SU-DHL-6 (cell line): ENCODE data around the gene TMEM138.
A peak's percentile ranks its signal among the peaks of the same experiment; 100 is the strongest.

Experiments used
- H2AFZ ChIP-seq: fragments of 200-600 bp; sonication (generic); 2 replicates; pipeline ENCODE4 v1.6.1; 2014; ENCODE audit warnings: low read depth, mild to moderate bottlenecking, moderate library complexity, mixed read lengths, antibody characterized with exemption, low read length; ENCODE audit not compliant: severe bottlenecking
- H3F3A ChIP-seq: fragments of 200-600 bp; shearing (Covaris generic); 2 replicates; pipeline ENCODE4 v1.6.0; 2016; ENCODE audit warnings: antibody characterized with exemption, mild to moderate bottlenecking; ENCODE audit not compliant: insufficient read depth
- H3K27ac ChIP-seq: fragments of 200-600 bp; sonication (generic); 2 replicates; pipeline ENCODE4 v1.5.1; 2016; ENCODE audit warnings: low read depth, mild to moderate bottlenecking, low read length, moderate library complexity, mixed read lengths
- H3K27me3 ChIP-seq: fragments of 200-600 bp; sonication (generic), shearing (Covaris generic); 2 replicates; pipeline ENCODE4 v1.6.0; 2014; ENCODE audit warnings: mild to moderate bottlenecking, low read length
- H3K36me3 ChIP-seq: fragments of 200-600 bp; sonication (generic); 2 replicates; pipeline ENCODE4 v1.6.1; 2014; ENCODE audit warnings: mild to moderate bottlenecking, low read length, mixed read lengths
- H3K4me2 ChIP-seq: fragments of 300-600, 200-600 bp; shearing (Covaris generic), sonication (generic); 2 replicates; pipeline ENCODE4 v1.6.0; 2014; ENCODE audit warnings: low read length, low read depth, mild to moderate bottlenecking; ENCODE audit not compliant: poor library complexity, severe bottlenecking
- H3K4me3 ChIP-seq: fragments of 200-600 bp; sonication (generic); 2 replicates; pipeline ENCODE4 v1.5.1; 2014; ENCODE audit warnings: antibody characterized with exemption, low read length, mild to moderate bottlenecking, mixed read lengths; ENCODE audit not compliant: insufficient read depth, poor library complexity, severe bottlenecking
- H3K79me2 ChIP-seq: fragments of 200-600 bp; sonication (generic); 2 replicates; pipeline ENCODE4 v1.6.1; 2014; ENCODE audit warnings: mild to moderate bottlenecking, low read length, moderate library complexity; ENCODE audit not compliant: insufficient read depth
- H3K9ac ChIP-seq: fragments of 200-600 bp; sonication (generic); 2 replicates; pipeline ENCODE4 v1.7.0; 2014; ENCODE audit warnings: mild to moderate bottlenecking, low read length
- H3K9me2 ChIP-seq: fragments of 200-600 bp; sonication (generic); replicated peaks from 2 replicates; pipeline ENCODE4 v1.6.1; 2014; ENCODE audit warnings: low read length; ENCODE audit not compliant: insufficient read depth
- H3K9me3 ChIP-seq: fragments of 200-600 bp; sonication (generic); 2 replicates; pipeline ENCODE4 v1.6.1; 2014; ENCODE audit warnings: low read length, mixed read lengths; ENCODE audit not compliant: insufficient read depth
- H4K20me1 ChIP-seq: fragments of 200-600 bp; sonication (generic); 2 replicates; pipeline ENCODE4 v1.6.1; 2014; ENCODE audit warnings: low read depth, mild to moderate bottlenecking, antibody characterized with exemption, low read length, moderate library complexity, mixed read lengths
- CTCF ChIP-seq: fragments of 200-600 bp; sonication (generic); IDR thresholded peaks from one replicate; pipeline ENCODE4 v1.5.1; 2017; ENCODE audit warnings: antibody characterized with exemption, mild to moderate bottlenecking, low read length, moderate library complexity; ENCODE audit not compliant: insufficient read depth, poor library complexity, severe bottlenecking
- EZH2phosphoT487 ChIP-seq: fragments of 200-600 bp; sonication (generic), shearing (Covaris generic); conservative IDR thresholded peaks from 2 replicates; pipeline ENCODE4 v1.6.1; 2018; ENCODE audit warnings: mild to moderate bottlenecking, antibody characterized with exemption, low read length, moderate library complexity, mixed read lengths

The TMEM138 gene

DNA sequence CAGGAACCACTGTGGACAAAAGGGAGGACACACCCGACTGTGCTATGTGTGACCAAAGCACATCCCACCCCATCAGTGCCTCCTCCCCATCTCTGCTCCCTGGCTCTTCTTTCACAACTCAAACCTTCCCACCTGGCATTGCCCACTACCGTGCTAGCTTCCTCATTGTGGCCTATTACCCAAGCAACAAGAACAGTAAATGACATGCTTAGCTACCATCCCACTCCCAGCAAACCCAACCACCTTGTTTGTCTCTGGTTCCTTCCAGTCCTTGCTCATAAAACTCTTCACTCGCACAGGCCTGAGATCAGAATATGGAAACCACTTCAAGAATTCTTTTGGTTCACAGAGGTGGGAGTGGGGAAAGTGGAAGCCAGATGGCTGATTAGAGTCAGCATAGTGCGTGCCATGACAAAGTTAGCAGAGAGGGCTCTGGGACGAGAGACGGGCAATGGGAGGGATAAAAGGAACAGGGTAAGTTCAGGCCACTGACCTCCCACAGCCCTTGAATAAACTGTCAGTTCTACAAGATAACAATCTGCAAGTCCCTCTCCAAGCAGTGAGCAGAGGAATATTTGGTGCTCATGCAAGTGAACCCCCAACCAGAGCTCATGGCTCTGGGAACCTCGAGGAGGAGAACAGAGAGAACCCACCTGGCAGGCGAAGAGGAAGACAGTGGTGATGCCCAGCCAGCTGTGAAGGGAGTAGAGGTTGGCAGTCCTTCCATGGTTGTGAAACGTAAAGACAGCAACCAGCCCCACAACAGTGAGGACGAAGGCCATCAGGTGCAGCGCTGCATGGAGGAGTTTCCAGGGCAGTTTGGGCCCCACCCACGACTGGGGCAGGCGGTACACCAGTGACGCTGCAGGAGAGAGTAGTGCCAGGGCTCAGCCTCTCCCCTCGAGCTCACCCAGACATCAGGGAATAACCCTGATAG lies 8.8 kb upstream of the TMEM138 start:
- peaks cover 32% of the 10 kb centered on the region for H3K79me2 ChIP-seq
- H3K9me3 ChIP-seq: no peaks in the 10 kb centered on the region
- H3K4me2 ChIP-seq: peak overlapping the region; percentile 27
- no peaks in the 10 kb centered on the region for H4K20me1 ChIP-seq
- no peak overlapping the region for H3K4me3 ChIP-seq
- peak overlapping the region; percentile 30 for H3K27ac ChIP-seq
- peaks cover 22% of the 10 kb centered on the region for H3F3A ChIP-seq
- peaks cover 6% of the 10 kb centered on the region; the same call in 1 of the 2 replicates for H3K36me3 ChIP-seq
- TF ChIP-seq CTCF (no peak), EZH2phosphoT487 (no peak)
- H3K9ac ChIP-seq: no peak overlapping the region; the same call in 1 of the 2 replicates
- no peaks in the 10 kb centered on the region for H3K27me3 ChIP-seq
- no peaks in the 10 kb centered on the region for H3K9me2 ChIP-seq
- no peak overlapping the region for H2AFZ ChIP-seq

DNA sequence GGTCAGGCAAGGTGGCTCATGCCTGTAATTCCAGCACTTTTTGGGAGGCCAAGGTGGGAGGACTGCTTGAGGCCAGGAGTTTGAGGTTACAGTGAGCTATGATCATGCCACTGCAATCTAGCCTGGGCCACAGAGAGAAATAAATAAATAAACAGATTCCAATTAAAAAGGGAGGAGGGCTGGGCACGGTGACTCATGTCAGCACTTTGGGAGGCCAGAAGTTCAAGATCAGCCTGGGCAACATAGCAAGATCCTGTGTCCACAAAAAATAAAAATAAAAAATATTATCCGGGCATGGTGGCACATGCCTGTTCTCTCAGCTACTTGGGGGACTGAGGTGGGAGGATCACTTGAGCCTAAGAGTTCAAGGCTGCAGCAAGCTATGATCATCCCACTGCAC lies 8.0 kb upstream of the TMEM138 start:
- H3K4me2 ChIP-seq: peak overlapping the region; percentile 27
- H4K20me1 ChIP-seq: no peaks in the 10 kb centered on the region
- peaks cover 30% of the 10 kb centered on the region for H3F3A ChIP-seq
- no peak overlapping the region; the same call in 1 of the 2 replicates for H3K9ac ChIP-seq
- no peak overlapping the region for H3K4me3 ChIP-seq
- peaks cover 6% of the 10 kb centered on the region; the same call in 1 of the 2 replicates for H3K36me3 ChIP-seq
- H3K27ac ChIP-seq: peak overlapping the region; percentile 30
- TF ChIP-seq EZH2phosphoT487: no peak
- TF ChIP-seq CTCF: no peak
- H2AFZ ChIP-seq: no peak overlapping the region
- H3K27me3 ChIP-seq: no peaks in the 10 kb centered on the region
- H3K9me2 ChIP-seq: no peaks in the 10 kb centered on the region
- no peaks in the 10 kb centered on the region for H3K9me3 ChIP-seq
- peaks cover 36% of the 10 kb centered on the region for H3K79me2 ChIP-seq

DNA sequence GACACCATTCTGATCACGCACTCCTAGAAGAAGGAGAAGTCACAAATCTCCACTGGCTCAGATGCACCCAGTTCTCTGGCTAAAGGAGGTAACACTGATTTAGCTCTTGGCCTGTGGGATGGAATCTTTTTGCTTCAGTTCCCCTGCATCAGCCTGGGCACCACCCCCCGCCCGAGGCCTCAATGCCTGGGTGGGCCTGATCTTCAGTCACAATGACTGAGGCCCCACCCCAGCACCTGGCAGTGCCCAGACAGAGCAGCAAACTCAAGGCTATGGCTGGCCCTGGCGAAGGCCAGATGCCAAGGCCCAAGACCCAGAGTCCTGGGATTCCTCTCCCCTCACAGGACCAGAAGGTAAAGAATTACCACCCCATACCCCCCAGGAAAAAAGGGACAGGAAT lies 5.5 kb upstream of the TMEM138 start:
- no peak for TF ChIP-seq EZH2phosphoT487
- no peak for TF ChIP-seq CTCF
- Histone ChIP-seq H3K36me3 (peaks cover 3% of the 10 kb centered on the region; the same call in 1 of the 2 replicates), H3K27ac (peak overlapping the region; percentile 99), H3K4me2 (peak overlapping the region; percentile 82), H3K4me3 (peak overlapping the region; percentile 47), H3K9me2 (no peaks in the 10 kb centered on the region), H3K79me2 (peaks cover 60% of the 10 kb centered on the region), H4K20me1 (no peaks in the 10 kb centered on the region), H2AFZ (no peak overlapping the region), H3K9ac (peak overlapping the region; percentile 60), H3K9me3 (no peaks in the 10 kb centered on the region), H3F3A (peaks cover 43% of the 10 kb centered on the region), H3K27me3 (no peaks in the 10 kb centered on the region)
